Erythroblast (primary cell): ENCODE results near the gene CYLD.

ENCODE experiments used
- GATA1 ChIP-seq: IDR thresholded peaks from 2 replicates; pipeline ENCODE4 v1.6.1; 2011; ENCODE audit warnings: low read depth, mild to moderate bottlenecking, control low read depth, low read length, moderate library complexity
- POLR2A ChIP-seq: IDR thresholded peaks from 2 replicates; pipeline ENCODE4 v1.6.1; 2011; ENCODE audit warnings: mild to moderate bottlenecking, low read length

DNA sequence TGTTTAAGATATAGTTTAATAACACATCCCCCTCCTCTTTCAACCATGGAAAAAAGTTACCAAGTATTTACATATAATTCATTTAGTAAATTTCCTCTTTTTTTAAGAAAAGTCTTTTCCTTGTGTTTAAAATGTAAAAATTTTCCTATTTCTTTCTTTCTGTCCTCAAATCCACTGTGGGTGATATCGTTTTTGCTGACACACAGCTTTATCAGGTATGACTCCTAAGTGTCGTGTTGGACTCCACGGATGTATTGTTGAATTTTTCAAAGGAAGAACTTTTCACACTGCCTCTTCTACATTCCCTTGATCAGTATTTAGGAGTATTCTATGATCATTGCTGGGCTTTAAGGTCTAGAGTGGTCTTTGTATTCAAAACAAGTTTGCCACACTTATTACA, 33.1 kb downstream of the CYLD start:
- TF ChIP-seq POLR2A (no peak), GATA1 (no peak)
